Measurements from ENCODE around the gene R3HDML.
A peak's percentile ranks its signal among the peaks of the same experiment; 100 is the strongest.
"Not testable (repeated sequence)": the region's sequence is repeated elsewhere in the genome, so short reads cannot be mapped to it uniquely, and the experiment has no call there.

Gene R3HDML, protein sequence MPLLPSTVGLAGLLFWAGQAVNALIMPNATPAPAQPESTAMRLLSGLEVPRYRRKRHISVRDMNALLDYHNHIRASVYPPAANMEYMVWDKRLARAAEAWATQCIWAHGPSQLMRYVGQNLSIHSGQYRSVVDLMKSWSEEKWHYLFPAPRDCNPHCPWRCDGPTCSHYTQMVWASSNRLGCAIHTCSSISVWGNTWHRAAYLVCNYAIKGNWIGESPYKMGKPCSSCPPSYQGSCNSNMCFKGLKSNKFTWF

DNA sequence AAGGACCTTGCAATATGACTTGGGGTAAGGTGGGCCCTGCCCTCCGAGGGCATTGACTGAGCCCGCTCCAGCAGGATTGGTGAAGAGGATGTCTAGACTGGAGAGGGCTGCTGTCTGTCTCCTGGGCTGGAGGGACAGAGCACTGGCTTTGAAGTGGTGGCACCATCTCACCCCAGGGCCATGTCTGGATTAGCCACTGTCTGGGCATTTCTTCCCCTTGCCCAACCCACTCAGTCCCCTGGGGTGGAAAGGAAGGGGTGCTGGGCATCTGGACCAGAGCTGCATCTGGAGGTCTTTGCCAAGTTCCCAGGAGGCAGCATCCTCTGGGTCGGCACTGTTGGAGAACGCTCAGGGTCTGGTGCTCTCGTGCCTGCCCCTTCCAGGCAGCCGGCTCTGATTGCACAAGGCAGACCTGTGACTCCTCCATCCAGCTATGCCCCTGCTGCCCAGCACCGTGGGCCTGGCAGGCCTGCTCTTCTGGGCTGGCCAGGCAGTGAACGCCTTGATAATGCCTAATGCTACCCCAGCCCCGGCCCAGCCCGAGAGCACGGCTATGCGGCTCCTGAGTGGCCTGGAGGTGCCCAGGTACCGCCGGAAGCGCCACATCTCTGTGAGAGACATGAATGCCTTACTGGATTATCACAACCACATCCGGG is at the start of gene R3HDML:
TSS of gene R3HDML (plus strand) at position 319 of the 656 bp plus-strand sequence. CDS start at position 434, 115 bp downstream.
- no peak for DNase-seq (ENCODE audit: low spot score)

DNA sequence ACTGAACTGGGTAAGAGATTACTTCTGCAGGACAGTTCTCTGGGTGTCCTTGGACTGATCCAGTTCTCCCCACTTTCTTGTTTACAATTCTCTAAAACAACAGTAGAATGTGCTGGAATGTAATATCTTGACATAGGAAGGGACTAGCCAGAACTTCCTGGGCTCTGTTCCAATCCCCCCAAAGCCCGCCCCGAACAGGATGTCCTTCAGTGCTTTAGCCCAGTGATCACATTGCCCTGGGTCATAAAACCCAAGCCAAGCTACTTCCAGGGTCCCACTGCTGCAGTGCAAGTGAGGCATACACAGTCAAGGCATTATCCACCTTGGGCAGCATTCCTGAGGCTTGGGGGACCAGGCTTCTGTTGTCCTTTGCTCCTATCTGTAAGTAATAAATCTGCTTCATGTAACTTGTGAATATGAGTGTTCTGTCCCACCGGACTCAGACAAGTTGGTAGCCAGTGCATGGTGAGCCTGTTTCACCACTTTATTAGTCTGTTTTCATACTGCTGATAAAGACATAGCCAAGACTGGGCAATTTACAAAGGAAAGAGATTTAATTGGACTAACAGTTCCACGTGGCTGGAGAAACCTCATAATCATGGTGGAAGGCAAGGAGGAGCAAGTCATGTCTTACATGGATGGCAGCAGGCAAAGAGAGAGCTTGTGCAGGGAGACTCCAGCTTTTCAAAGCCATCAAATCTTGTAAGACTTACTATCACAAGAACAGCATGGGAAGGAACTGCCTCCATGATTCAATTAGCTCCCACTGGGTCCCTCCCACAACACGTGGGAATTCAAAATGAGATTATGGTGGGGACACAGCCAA is 49.4 kb upstream of the R3HDML start:
- DNase-seq (ENCODE audit: low spot score): no peak

DNA sequence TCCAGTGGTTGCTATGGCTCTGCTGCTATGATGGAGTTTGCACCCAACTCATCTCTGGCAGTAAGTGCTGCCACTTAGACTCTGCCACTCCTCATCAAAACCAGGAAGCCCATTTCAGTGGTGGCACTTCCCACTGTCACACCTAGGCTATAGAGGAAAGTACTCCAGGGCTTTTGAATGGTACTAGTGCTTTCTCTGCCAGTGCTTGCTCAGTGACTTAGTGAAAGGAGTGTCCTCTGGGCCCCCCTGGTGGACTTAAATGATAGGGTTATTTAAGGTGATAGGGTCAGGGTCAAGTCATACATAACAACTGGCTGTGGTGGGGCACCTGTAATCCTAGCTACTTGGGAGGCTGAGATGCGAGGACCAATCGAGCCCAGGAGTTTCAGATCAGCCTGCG is 48.6 kb upstream of the R3HDML start:
- no peak for DNase-seq (ENCODE audit: low spot score)

DNA sequence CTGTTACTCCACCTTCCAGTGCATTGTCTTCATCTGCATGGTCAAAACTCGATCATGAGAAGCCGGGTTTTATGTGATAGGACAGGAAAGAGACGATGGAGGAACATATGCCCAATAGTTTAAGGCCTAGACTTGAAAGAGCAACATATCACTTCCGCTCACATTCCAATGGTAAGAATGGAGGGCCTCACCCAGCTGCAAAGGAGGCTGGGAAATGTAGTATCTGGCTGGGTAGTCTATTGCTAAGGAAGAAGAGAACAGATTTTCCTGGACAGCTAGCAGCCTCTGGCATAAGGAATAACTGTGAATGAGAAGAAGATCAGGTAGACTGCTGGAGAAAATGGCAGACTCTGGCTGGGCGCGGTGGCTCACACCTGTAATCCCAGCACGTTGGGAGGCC is 45.1 kb upstream of the R3HDML start:
- peak; percentile 38 for DNase-seq (ENCODE audit: low spot score)

DNA sequence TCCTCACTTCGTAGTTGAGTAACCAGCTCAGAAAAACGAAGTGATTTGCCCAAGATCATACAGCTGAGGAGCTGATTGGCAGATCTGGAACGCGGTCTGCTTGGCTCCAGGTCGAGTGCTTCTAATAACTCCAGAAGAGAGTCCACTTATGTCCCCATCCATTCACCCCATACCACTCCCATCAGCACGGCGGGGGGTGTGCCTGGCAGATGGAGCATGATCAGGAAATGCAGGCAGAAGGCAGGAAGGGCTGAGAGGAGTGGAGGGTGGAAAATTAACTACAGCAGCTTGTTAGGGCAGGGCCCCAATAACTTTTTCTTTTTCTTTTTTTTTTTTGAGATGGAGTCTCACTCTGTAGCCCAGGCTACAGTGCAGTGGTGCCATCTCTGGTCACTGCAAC is 40.8 kb upstream of the R3HDML start:
- no peak for DNase-seq (ENCODE audit: low spot score)

DNA sequence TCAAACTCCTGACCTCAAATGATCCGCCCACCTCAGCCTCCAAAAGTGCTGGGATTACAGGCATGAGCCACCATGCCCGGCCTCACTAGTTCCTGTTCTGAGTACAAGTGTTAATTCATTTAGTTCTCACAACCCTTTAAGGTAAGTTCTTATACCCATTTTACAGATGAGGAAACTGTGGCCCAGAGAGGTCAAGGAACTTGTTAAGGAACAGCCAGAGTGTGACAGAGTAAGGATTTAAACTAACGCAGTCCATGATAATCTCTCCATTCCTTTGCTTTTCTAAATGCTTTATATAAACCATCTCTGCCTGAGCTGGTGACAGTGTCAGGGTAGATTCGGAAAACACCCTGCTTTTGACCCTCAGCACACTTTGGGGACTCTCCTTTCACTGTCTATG is 39.1 kb upstream of the R3HDML start:
- no peak for DNase-seq (ENCODE audit: low spot score)

DNA sequence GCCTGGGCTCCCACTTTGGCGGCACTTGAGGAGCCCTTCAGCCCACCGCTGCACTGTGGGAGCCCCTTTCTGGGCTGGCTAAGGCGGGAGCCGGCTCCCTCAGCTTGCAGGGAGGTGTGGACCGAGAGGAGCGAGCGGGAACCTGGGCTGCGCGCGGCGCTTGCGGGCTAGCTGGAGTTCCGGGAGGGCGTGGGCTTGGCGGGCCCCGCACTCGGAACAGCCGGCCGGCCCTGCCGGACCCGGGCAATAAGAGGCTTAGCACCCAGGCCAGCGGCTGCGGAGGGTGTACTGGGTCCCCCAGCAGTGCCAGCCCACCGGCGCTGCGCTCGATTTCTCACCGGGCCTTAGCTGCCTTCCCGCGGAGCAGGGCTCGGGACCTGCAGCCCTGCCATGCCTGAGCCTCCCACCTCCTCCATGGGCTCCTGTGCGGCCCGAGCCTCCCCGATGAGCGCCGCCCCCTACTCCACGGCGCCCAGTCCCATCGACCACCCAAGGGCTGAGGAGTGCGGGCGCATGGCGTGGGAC is 37.8 kb upstream of the R3HDML start:
- not testable (repeated sequence) for DNase-seq (ENCODE audit: low spot score)

DNA sequence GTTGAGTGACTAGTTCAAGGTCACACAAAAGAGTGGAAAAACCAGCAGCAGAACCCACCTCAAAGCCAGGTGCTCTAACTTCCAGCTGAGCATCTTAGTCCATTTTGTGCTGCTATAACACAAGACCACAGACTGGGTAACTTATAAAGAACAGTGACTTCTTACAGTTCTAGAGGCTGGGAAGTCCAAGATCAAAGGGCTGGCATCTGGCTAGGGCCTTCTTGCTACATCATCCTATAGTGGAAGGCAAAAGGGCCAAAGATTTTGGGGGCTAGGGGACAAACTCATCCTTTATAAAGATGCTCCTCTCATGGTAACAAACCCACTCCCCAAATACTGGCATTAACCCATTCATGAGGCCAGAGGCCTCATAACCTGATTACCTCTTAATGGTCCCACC is 35.6 kb upstream of the R3HDML start:
- DNase-seq (ENCODE audit: low spot score): no peak

DNA sequence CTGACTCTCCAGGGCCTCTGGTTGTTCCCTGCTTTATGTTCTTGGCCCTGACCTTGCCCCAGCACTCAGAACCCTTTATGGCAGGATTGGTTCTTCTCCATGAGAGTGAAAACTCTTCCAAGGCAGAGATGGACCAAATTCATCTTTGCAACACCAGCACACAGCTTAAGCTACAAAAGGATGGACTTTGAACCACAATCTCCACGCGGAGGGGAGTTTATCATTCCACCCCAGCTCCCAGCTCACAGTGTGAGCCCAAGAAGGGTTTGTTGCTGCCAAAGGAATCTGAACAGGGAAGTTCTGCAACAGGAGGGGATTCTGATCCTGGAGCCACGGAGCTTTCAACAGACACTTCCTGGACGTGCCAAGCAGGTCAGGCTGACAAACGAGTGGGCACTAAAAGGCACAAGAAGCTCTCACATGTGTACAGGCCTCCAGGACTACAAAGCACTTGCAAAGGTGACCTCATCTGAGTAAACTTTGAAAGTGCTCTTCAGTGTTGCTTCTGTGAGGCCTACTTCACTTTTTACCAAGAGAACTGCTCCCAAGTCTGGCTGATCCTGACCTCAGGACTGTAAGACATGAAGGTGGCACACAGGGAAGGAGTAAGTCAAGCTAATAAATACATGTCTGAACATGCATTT is 34.7 kb upstream of the R3HDML start:
- DNase-seq (ENCODE audit: low spot score): peak; percentile 40

DNA sequence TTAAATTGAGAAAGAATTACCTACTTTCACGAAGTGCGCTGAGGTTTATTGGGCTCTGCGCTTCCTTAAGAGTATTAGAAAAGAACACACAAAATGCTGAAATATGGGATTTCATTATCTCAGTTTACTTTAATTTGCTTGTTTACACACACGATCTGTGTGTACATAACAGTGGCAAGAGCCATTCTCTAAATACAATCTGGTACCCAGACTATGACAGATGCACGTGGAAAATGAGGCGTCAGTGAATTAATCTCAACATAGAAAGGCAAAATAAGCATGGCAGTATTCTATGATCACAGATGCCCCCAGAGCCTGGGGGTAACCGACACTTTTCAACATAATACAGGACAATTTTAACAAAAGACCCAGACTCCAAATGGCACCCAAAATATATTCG is 34.1 kb upstream of the R3HDML start:
- no peak for DNase-seq (ENCODE audit: low spot score)

DNA sequence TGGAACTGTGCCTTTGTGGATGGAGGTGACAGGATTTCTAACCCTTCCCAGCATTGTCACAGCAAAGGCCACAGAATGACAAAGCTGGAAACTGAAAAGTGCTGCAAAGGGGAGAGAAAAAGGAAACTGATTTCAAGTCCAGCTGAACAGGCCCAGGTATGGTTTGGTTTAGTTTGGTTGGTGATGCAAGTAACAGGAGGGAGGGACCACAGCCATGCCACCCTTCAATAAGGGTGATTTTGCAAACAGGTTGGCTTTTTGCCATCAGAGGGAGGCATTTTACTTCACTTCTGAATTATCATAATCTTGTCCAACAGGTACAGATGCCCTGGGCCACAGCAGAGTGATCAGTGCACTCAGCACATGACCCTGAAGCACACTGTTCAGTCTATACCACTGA is 32.5 kb upstream of the R3HDML start:
- DNase-seq (ENCODE audit: low spot score): no peak

DNA sequence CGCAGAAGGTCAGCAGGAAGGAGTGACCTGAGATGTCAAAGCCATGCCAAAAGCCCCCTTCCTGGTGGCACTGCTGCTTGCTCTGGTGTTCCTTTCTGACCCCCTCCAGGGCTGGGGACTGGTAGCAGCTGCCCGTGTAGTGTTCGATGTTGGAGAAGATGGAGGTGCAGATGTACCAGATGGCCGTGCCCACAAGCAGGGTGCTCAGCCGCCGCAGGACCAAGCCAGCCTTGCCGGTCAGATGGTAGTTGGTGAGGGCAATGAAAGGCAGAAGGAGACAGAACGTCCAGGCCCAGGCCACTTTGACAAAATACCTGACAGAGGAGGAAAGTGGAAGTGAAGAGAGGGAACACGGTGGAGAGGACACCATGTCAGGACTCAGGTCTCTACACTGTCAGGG is 29.9 kb upstream of the R3HDML start:
- DNase-seq (ENCODE audit: low spot score): no peak

DNA sequence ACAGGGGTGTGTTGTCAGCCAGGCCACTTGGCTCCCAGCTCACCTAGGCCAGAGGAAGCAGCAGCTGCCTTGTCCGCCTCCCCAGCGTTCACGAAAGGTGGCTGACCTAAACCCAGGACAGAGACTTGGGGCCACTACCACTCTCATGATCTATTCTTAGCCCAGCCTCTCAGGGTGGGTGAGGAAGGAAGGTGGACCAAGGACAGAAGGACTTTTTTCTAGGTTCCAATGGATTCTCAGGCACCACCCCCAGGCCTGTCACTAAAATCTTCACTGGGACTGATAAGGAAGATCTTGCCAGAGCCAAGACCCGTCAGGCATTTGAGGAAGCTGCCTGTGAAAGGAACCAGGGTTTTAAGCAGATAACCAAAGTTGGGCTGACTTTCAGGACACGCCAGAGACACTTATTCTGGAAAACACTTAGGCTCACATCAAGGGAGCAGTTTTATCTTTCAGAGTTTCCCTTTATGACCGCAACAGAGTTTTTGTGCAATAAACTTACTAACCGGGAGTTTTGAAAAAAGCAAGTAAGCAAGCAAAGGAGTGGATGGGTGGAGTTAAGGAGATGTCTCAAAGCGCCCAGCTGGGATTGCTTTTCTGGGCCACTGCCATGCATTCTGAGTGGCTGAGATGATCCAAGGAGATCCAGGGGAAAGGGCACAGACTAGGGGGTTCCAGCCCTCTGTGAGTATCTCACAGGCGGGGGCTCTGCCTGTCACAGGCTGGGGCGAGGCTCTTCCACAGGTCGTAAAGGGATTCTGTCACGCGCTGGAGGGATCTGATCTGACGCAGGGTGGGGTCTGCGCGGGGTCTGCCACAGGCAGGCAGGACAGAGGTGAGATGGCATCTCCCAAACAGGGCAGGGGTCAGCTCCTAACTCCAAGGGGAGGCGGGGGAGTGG is 26.8 kb upstream of the R3HDML start:
- DNase-seq (ENCODE audit: low spot score): no peak

DNA sequence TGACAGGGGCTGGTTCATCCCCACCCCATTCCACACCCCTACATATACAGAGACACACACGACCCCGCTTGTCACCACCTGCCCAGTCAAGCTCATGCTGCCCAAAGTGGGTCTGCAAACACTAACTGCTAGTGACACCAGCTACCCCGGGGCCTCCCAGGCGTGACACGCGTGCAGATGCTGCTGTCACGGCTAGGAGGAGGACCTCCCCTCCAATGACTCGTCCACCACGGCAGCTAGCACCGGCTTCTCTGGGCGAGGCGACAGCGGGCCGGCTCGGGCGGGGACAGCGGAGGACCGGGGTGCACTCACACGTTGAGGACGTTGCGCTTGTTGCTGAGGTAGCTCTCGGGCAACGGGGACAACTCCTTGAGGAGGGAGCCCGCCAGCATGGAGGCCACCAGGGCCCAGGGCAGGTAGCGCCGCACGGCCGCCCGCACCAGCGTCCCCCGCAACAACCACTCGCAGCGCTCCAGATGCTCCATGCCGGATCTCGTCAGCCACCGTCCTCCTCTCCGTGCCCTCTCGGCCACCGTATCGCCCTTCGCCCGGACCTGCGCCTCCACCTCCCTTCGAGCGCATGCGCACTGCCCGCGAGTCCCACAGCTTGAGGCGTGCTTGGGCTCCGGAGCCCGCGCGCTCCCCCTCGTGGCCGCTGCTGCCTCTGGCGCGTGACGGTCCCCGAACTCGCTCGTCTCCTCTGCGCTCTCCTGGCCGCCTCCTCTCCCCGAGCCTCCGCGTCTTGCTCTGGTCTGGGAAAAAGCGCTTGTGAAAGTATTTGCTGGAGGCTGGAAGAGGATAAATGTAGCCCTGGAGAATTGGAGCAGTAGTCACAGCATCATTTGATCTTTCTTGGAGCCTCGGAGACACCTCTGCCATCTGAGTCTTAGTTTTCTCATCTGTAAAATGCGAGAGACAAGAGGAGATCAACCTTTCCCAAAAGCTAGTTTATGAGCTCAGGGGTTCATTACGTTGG is 25.9 kb upstream of the R3HDML start, which contains the start of gene FITM2:
TSS of gene FITM2 (minus strand) at position 539 of the 976 bp plus-strand sequence. CDS start at position 485, 54 bp downstream.
- DNase-seq (ENCODE audit: low spot score): peak; percentile 97

DNA sequence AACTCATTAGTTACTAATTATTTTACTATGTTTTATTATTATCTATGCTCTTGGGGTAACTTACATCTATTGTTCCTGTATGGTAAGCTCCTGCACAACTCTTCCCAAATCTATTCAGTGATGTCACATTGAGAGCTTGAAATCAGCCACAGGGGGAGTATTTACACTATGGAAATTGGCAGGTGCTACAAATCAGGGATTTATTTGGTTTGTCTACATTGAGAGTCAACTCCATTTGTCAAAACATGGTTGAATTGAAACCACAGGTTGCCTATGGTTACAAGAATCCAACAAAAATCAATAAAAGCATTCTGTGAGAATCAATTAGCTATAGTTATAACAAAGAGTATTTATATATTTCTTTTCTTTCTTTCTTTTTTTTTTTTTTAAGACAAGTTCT is 22.0 kb upstream of the R3HDML start:
- DNase-seq (ENCODE audit: low spot score): no peak

DNA sequence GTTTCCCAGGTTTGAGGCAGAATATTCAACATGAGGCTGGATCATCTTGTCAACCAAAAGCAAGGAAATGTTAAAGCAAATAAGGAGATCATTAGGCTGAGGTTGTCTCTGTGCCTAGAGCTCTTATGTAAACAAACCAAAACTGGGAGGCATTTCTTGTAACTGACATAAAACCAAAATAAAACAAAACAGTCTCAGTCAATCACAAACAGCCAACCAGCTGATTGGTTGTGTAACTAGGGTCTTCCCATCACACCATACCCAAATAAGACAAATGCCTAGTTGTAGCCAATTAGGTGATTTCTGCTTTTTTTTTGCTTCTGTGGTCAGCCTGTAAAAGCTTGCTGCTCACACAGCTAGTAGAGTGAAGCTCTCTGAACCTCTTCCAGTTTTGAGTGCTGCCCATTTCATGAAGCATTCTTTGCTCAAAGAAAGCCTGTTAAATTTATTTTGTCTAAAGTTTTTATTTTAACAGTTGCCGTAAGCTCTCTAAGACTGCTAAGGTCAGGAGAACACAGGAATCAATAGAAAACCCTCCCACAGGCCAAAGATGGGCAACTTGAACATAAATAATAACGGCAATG is 16.9 kb upstream of the R3HDML start:
- no peak for DNase-seq (ENCODE audit: low spot score)

DNA sequence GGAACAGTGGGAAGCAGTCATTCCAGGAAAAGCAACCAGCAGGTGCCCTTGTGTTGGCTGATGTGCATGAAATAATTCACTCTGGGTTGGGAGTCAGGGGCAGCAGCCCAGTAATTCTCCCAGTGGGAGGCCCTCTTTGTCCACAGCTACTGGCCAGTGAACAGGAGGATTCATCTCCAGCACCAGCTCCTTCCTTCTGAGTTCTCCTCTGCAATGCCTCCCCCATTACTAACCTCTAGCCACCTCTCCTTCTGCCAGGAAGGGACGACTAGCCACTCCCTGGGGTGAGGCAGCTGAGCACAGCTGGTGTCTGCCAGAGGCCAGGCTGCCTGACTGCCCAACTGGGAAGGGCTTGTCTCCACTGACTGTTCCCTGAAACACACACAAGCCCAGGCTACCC is 12.5 kb upstream of the R3HDML start:
- peak; percentile 64 for DNase-seq (ENCODE audit: low spot score)

DNA sequence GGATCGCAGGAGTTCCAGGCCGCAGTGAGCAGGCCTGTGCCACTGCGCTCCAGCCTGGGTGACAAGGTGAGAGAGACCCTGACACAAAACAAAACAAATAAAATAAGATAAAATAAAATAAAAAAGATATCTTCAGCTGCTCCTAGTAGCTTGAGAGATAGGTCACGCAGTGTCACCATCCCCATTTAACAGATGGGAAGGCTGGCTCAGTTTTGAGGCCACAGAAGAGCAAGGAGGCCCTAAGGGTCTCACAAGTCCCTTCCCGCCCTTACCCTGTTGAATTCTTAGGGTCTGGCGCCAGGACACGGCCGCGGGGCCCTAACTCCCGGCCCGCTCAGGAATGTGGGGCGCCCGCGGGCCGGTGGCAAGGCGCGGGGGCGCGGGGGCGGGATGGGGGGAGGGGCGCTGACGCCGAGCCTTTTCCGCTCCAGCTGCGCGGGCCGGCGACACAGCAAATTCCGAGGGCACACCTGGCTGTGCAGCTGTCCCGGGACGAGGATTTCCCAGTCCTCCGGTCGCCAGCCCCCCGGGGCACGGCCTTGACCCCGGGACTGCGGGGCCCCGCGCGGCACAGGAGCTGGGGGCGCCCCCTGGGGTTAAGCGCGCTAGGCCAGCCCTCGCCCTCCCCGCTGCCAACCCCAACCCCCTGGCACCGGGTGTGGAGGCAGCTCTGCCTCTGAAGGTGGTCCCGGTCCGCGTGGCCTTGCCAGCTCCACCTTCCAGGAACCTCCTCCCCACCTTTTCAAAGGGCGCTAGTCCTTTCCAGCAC is 10.3 kb upstream of the R3HDML start:
- DNase-seq (ENCODE audit: low spot score): peak; percentile 49

DNA sequence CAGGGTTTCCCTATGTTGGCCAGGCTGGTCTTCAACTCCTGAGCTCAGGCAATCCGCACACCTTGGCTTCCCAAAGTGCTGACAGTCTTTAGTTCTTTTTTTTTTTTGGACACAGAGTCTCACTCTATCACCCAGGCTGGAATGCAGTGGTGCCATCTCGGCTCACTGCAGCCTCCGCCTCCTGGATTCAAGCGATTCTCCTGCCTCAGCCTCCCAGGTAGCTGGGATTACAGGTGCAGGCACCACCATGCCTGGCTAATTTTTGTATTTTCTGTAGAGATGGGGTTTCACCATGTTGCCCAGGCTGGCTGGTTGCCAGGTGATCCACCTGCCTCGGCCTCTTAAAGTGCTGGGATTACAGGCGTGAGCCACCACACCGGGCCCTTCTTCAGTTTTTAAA is 9.1 kb upstream of the R3HDML start:
- not testable (repeated sequence) for DNase-seq (ENCODE audit: low spot score)
